HG03095 (cell line): ENCODE data around the gene MYNN.
A peak's percentile ranks its signal among the peaks of the same experiment; 100 is the strongest.

Experiments used
- ATAC-seq: cut with Tn5 transposase; IDR thresholded peaks from one replicate; pipeline ENCODE4 v1.9.1; 2021; ENCODE audit warnings: moderate library complexity; ENCODE audit not compliant: unreplicated experiment

MYNN gene

GRCh38 chr3:169774186-169774585 is 990 bp downstream of the MYNN start:
- no peak for ATAC-seq

GRCh38 chr3:169777822-169778221 is 4.6 kb downstream of the MYNN start:
- no peak for ATAC-seq

DNA sequence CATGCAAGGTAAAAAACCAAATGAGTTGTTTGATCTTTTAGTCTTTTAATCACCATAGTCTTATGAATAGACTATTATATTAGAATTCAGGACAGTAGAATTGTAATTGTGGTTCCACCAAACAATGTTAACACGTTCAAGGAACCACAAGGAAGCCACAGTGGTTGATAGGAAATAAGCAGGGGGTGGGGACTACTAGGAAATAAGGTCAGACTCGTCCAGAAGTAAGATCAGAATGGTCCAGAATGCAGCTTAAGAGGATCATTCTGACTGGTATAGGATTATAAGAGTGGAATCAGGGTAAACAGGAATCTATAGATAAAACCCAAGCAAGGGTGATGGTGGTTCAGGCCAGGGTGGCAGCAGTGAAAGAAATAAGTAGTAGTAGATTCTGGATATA is 7.5 kb downstream of the MYNN start:
- ATAC-seq: no peak

- no peak for ATAC-seq
Measured at GRCh38 chr3:169781209-169781855, 8.1 kb downstream of the MYNN start.

- no peak for ATAC-seq
Measured at GRCh38 chr3:169787120-169787519, 13.9 kb downstream of the MYNN start.

- no peak for ATAC-seq
Measured at GRCh38 chr3:169787791-169788190, 14.6 kb downstream of the MYNN start.

- no peak for ATAC-seq
Measured at GRCh38 chr3:169790219-169790618, 17.0 kb downstream of the MYNN start.

DNA sequence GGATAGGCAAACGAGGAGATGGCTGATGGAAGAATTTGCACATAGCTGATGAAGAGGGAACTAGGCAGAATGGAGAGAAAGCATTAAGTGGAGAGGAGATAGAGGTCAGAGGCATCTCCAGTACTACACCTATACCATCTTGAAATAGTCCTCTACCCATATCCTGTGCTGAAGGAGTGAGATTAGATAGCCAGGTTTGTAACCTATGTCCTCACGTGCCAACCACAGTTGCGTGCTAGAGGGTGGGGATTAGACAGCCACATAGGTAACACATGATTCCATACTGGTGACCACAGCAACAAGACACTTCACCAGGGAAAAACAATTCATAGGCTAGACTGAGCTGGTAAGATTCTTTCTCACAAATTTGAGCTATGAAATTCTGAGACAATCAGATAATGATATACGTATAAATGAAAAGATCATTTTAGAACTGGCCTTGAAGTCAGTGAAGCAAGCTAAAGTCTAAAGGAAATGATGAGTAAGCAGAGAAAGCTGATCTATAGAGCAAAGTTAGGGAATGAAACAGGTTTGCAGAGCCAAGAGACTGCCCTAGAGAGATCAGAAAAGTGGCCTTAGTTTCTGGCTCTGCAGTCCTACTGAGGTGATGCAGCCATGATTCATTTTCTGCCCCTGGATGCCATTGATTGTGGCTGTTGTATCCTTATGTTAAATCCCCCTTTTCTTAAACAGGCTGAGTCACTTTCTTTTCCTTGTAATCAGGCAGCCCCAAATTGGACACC is 17.7 kb downstream of the MYNN start:
- ATAC-seq: no peak

- ATAC-seq: no peak
Measured at GRCh38 chr3:169792359-169792758, 19.2 kb downstream of the MYNN start.

DNA sequence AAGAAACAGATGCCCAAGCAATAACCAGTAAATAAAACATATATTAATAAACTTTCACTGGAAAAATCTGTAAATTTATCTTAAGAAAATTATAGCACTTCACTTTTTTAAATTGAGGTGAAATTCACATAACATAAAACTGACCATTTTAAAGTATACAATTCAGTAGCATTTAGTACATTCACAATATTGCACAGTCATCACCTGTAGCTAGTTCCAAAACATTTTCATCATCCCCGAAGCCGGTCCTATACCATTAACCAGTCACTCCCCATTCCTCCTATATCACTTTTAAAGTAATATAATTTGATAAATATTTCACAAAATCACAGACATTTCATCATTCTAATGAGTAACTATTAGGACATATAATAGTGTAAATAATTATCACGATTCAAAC is 31.5 kb downstream of the MYNN start:
- no peak for ATAC-seq

GRCh38 chr3:169809230-169809795 is 36.1 kb downstream of the MYNN start:
- no peak for ATAC-seq

DNA sequence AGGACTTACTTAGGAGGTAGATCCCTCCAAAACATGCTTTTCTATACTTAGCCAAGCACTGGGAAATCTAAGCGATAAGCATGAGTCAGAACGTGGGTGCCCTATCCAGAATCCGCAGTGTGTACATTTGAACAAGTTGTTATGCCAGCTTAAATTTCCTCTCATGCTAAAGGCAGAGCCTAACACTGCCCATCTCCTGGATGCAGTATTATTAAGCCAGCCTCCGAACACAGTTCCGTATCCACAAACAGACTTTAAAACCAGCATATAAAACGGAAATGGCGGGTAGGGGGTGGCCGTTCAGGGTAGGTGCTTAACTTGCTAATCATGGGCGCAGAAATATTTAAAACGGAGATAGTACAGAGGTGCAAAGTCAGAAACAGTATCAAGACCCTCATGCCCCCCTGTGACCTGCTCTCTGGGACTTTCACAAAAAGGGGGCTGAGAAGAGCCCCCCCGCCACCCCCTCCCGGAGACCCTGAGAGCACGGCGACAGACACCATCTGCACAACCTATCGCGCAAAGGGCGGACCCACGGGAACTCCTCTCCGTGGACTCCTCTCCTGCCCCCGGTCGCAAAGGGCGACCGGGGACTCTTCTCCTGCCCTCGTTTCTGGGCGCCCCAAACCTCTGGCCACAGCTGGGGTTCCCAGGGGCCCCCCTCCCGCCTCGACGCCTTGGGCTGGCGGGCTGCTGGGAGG is 38.6 kb downstream of the MYNN start:
- ATAC-seq: no peak

DNA sequence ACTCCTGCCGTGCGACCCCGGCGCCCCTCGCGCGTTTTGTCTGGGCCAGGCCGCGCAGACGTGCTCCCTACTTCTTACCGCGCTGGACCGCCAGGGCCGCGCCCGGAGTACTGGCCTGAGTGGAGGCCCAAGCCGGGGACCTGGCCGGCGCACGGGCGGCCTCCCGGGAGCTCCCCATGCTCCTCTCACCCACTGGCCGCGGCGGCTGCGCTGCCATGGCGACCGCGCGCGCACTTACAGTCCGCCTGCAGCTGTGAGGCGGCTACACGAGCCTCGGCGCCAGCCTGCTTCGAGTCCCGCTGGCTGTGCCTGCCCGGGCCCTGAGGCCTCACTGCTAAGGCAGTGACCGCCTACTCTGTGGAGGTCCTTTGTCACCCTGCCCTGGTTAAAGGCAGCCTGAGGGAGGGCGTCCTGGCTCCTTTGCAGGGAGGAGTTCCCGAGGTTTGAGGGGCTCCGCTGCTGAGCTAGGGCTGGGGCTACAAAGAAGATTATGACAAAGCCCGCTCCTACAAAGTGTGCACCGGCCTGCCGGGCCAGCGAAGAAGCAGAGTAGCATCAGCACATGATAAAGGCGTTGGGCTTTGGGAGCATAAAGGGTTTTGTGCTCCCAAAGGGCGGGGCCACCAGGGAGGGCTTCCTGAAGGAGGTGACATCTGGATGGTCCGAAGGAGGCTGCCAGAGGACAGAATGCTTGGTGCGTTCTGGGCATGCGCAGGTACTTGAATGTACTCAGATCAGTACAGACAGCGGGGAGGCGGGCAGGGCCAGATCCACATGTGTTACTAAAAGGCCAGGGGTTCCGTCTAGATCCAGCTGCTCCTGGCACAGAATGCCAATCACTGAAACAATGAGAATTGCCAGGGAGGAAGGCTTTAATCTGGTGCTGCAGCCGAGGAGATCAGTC is 39.4 kb downstream of the MYNN start, which contains the start of the genes LRRC34 and LRRIQ4:
Gene LRRC34, minus strand, starts transcription at position 573 of the 904 bp plus-strand sequence. Its CDS starts 356 bp downstream, at position 217.
Gene LRRIQ4, plus strand, starts transcription at position 539 of the 904 bp plus-strand sequence. CDS start 9,052 bp downstream, outside the sequence.
- peak; percentile 58 for ATAC-seq

- ATAC-seq: no peak
Measured at GRCh38 chr3:169813278-169813677, 40.1 kb downstream of the MYNN start.

DNA sequence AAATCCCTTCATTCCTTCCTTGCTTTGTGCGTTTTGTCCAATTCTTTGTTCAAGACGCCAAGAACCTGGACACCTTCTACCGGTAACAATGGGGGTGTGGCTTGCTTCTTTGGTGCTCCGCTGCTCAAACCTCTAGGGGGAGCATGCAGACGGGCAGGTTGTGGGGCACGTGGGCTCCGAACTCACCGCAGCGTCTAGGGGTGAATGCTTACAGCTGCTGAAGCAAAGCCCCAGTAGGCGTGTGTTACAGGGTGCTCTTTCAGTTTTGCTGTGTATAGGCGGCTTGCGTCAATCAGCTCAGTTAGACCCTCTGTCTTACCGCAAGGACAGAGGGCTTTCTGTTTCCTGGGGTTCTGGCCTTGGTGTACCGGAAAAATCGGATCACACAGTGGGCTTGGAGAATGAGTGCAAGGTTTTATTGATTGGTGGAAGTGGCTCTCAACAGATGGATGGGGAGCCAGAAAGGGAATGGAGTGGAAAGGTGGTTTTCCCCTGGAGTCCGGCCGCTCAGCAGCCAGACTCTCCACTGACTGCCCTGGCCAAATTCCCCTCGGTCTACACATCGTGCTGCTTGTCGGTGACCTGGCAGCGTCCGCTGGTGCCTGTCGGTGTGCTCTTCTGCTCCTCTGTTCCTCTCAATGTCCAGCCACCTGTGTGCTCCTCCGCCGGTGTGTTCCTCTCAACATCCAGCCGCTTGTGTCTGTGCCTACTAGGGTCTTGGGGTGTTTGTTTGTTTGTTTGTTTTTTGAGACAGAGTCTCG is 40.7 kb downstream of the MYNN start:
- ATAC-seq: peak; percentile 86

- no peak for ATAC-seq
Measured at GRCh38 chr3:169815590-169816150, 42.5 kb downstream of the MYNN start.

DNA sequence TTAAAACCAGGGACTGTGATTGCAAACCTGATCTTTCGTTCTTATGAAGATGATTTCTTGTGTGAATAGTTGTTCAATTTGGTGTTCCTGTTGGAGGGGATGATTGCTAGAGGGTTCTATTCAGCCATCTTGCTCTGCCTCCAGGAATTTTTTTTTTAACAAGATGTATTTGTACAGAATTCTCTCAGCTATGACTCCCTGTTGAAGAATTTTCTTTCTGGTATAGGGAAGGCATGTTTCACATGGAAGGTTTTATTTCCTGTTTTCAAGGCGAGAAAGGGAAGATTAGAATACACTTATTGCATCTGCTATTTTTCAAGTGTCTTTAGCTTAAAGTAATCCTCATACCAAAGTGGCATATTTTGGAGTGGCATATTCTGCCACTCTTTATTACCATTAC is 45.1 kb downstream of the MYNN start:
- ATAC-seq: no peak

- ATAC-seq: no peak
Measured at GRCh38 chr3:169822091-169822490, 48.9 kb downstream of the MYNN start.

DNA sequence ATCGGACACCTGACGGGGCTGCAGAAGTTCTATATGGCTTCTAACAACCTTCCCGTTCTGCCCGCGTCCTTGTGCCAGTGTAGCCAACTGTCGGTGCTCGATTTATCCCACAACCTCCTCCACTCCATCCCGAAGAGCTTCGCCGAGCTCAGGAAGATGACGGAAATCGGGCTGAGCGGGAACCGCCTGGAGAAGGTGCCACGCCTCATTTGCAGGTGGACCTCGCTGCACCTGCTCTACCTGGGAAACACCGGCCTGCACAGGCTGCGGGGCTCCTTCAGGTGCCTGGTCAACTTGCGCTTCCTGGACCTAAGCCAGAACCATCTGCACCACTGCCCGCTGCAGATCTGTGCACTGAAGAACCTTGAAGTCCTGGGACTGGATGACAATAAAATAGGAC is 49.3 kb downstream of the MYNN start:
- ATAC-seq: no peak
